ENCODE results near the gene LCE3E. TPM values are rescaled to one million over a fixed set of nuclear protein-coding genes. Genes with fewer than 3 reads are reported as not detected.
"Not testable (repeated sequence)": the region's sequence is repeated elsewhere in the genome, so short reads cannot be mapped to it uniquely, and the experiment has no call there.

Gene LCE3E, protein sequence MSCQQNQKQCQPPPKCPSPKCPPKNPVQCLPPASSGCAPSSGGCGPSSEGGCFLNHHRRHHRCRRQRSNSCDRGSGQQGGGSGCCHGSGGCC
- not detected in 2 replicates for total RNA-seq

- DNase-seq (ENCODE audit: extremely low read depth, low read depth, low spot score) = no peak
Observed at GRCh38 chr1:152566681-152567080, at the start of gene LCE3E. Gene LCE3E, minus strand, starts transcription at chr1:152566780. Its CDS starts 572 bp downstream, at chr1:152566208.

DNA sequence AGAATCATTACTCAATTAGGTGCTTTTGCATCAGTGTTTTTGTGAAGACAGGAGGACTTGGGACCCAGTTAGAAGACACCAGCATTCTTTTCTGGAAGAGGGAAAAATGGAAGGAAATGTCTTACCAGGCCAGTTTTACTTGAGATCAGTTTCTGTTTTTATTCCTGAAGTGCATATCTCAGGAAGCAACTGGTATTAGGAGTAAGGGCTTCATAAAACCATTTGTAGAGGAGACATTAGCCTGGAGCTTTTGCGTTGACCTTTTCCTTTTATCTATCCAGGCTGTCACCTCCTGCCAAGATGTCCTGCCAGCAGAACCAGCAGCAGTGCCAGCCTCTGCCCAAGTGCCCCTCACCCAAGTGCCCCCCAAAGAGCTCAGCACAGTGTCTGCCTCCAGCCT lies 46.9 kb upstream of the LCE3E start, which contains the start of gene LCE3B:
Gene LCE3B (plus strand): TSS at position 301 of the 400 bp plus-strand sequence. CDS start 0 bp downstream, at position 301.
- no peak for DNase-seq (ENCODE audit: extremely low read depth, low read depth, low spot score)

DNA sequence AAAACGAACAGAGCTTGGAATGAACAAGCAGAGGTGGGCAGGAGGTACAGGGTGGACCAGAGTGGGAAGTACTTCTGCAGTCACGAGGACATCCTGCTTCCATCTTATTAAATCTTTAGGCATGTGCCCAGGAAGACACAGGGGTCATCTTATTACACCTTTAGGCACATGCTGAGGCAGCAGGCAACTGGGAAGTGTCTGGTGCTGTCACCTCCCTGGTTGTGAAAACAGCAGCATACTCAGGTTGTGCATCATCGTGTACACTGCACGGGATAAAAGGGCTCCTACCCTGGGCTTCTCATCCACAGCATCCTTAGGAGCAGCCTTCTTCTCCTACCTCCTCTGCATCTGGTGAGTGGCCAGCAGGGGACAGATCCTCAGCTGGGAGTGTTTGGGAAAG lies 33.4 kb upstream of the LCE3E start, which contains the start of gene LCE3C:
Gene LCE3C (plus strand): TSS at position 301 of the 400 bp plus-strand sequence. CDS start 498 bp downstream, outside the sequence.
- no peak for DNase-seq (ENCODE audit: extremely low read depth, low read depth, low spot score)

GRCh38 chr1:152596986-152597385 lies 30.4 kb upstream of the LCE3E start:
- no peak for DNase-seq (ENCODE audit: extremely low read depth, low read depth, low spot score)

GRCh38 chr1:152585586-152585985 lies 19.0 kb upstream of the LCE3E start:
- DNase-seq (ENCODE audit: extremely low read depth, low read depth, low spot score) = no peak

GRCh38 chr1:152582647-152583046 lies 16.1 kb upstream of the LCE3E start:
- no peak for DNase-seq (ENCODE audit: extremely low read depth, low read depth, low spot score)

DNA sequence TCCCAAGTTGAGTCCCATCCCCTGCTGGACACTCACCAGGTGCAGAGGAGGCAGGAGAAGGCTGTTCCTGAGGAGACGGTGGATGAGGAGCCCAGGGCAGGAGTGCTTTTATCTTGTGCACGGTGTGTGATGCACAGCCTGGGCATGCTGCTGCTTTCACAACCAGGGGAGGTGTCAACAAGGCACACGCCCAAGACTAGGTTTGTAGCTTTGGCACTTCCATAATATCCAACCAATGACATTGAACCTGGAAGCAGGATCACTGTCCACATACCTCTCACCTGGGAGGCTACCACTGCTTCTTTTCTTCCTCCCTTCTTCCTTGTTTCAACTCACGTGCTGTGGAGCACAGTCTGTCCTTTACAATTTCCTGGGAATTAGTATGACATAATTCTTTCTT lies 13.9 kb upstream of the LCE3E start, which contains the start of gene LCE3D:
Gene LCE3D (minus strand): TSS at position 84 of the 400 bp plus-strand sequence. CDS start 580 bp downstream, outside the sequence.
- DNase-seq (ENCODE audit: extremely low read depth, low read depth, low spot score) = no peak

DNA sequence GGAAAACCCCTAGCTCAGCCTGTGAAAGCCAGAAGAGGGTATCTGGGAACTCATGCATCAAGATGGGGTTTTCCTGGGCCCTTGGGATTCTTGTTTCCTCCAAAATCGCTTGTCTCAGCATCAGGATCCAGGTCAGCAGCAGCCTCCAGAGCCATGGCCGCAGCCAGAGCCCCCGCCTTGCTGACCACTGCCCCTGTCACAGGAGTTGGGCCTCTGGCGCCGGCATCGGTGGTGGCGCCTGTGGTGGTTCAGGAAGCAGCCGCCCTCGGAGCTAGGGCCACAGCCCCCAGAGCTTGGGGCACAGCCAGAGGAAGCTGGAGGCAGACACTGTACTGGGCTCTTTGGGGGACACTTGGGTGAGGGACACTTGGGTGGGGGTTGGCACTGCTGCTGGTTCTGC lies 12.9 kb upstream of the LCE3E start:
- not testable (repeated sequence) for DNase-seq (ENCODE audit: extremely low read depth, low read depth, low spot score)

DNA sequence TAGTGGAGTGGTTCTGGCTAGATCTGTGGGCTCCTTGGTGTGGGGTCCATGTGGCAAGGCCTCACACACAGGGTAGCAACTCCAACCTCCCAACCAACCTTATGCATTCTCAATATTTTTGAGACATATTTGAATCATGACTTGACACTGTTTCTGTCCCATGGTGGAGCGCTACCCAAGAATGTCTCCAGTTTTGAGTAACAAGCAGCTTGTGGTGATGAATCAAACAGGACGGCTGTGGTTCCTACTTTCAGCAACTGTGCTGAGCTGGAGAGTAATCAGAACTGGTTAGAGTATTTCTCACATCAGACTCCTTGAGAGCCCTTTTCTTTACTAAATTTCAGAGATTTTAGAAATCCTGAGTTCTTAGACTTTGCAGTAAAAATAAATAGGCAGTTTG lies 10.6 kb upstream of the LCE3E start:
- no peak for DNase-seq (ENCODE audit: extremely low read depth, low read depth, low spot score)

DNA sequence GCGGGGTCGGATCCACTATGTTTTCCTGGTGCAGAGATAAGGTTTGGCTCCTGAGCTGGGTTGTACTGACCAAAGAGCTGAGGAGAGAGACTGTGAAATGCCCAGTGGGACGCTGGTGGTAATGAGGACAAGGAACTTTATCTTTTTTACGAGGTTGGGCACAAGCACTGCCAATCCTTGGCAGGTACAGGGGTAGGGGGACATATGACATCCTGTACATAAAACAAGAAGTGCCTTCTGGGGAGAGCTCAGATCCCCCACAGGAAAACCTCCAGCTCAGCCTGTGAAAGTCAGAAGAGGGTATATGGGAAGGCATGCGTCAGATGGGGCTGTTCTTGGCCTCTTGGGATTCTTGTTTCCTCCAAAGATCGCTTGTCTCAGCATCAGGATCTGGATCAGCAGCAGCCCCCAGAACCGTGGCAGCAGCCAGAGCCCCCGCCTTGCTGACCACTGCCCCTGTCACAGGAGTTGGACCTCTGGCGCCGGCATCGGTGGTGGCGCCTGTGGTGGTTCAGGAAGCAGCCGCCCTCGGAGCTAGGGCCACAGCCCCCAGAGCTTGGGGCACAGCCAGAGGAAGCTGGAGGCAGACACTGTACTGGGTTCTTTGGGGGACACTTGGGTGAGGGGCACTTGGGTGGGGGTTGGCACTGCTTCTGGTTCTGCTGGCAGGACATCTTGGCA lies 905 bp downstream of the LCE3E start:
- no peak for DNase-seq (ENCODE audit: extremely low read depth, low read depth, low spot score)

- no peak for DNase-seq (ENCODE audit: extremely low read depth, low read depth, low spot score)
Observed at GRCh38 chr1:152565115-152565514, 1.5 kb downstream of the LCE3E start.

DNA sequence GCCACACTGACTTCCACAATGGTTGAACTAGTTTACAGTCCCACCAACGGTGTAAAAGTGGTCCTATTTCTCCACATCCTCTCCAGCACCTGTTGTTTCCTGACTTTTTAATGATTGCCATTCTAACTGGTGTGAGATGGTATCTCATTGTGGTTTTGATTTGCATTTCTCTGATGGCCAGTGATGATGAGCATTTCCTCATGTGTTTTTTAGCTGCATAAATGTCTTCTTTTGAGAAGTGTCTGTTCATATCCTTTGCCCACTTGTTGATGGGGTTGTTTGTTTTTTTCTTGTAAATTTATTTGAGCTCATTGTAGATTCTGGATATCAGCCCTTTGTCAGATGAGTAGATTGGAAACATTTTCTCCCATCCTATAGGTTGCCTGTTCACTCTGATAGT lies 18.2 kb downstream of the LCE3E start:
- not testable (repeated sequence) for DNase-seq (ENCODE audit: extremely low read depth, low read depth, low spot score)

DNA sequence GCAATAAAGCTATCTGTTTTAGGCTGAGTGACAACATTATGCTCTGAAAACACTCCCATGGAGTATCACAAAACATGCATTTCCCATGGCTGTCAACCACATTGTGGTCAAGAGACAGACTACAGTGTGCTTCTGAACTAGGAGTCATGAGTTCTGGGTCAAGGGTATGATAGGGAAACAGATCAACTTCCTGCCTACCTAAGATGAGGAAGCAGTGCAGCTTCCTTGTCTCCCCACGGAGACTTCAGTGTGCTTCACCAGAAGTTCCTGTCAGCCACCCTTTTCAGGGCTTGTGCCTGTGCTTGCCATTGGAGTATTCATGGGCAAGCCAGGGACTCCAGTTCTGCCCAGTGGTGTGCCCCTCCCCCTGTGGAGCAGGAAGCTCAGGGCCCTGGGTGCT lies 19.9 kb downstream of the LCE3E start:
- no peak for DNase-seq (ENCODE audit: extremely low read depth, low read depth, low spot score)

DNA sequence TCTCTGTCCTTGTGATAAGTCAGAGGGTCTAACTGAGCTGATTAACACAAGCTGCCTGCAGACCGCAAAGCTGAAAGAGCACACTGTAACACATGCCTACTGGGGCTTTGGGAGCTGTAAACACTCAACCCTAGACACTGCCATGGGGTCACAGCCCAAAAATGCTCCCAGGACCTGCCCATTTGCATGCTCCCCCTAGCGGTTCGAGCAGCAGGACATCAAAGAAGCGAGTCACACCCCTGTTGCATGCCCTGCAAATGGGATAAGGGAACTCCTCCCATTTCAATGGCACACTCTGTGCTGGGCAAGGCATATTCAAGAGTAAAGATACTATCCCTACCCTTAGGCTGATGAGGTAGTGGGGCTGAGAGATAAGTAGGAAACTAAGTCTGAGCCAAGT lies 22.8 kb downstream of the LCE3E start:
- no peak for DNase-seq (ENCODE audit: extremely low read depth, low read depth, low spot score)

DNA sequence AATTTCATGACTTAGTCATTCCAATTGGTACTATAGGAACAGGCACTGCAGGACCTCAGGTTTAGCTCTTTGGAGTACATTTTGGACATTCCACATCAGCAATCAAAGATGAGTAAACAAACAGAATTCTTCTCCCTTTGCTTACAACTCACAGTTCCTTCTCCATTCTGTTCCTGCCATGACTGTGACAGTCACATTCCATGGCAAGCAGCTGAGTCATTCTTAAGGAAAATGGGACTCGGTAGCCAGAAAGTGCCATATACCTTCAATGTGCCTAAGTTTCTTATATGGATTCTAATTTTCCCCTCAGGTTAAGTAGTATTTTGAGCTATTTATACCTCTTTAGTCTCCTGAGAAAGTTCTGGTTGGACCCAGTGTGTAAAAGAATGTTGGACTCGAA lies 26.7 kb downstream of the LCE3E start:
- DNase-seq (ENCODE audit: extremely low read depth, low read depth, low spot score) = no peak

- DNase-seq (ENCODE audit: extremely low read depth, low read depth, low spot score) = no peak
Observed at GRCh38 chr1:152537496-152537895, 29.1 kb downstream of the LCE3E start.

GRCh38 chr1:152535774-152536173 lies 30.8 kb downstream of the LCE3E start:
- DNase-seq (ENCODE audit: extremely low read depth, low read depth, low spot score) = no peak

DNA sequence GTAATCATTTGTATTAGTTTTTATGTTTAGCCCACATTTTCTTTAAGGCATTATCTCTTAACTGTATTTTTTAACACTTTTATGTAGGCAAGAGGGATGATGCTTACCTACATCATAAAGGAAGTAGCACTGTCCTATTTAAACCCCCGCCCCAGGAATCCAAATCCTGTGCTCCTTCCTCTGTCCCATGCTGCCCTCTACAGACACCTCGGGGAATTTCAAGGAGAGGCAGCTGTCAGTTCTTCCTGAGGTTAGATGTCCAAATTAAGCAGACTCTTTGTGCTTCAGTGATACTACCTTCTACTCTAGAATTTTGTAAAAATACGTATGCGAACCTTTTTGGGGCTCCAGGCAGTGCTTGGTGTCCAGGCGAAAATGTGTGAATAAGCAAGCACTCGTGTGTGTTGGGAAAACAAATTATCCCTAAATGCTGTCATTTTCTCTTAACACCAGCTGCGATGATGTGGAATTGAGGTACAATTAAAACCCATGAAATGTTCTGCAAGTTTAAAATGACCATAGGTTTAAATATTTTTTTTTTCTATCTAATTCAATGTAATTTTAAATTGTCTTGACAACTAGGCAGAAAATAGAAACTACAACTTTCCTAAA lies 33.1 kb downstream of the LCE3E start:
- no peak for DNase-seq (ENCODE audit: extremely low read depth, low read depth, low spot score)

DNA sequence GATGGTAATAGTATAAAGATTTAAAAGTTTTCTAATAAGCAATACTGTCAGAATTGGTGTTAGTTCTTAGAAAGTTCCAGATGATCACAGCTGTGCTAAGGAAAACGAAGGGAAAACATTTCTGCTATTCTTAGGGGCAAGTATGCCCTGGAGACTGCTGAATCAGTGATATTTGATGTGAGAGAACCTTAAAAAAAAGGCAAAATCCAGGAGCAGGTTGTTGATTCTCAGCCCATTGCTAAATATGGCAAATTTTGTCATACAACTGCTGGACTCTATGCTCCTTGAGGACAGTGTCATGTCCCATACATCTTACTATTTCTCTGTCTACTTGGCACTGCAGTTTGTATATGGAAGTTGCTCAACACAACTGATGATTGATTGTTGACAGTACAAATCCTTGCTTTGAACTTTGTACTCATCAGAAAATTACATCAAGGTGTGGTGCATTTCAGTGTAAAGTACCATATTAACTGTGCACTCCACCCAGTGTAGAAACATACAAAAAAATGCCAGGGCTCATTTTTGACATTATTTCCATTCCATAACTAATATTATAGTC lies 41.4 kb downstream of the LCE3E start:
- no peak for DNase-seq (ENCODE audit: extremely low read depth, low read depth, low spot score)

GRCh38 chr1:152520561-152521090 lies 46.0 kb downstream of the LCE3E start:
- DNase-seq (ENCODE audit: extremely low read depth, low read depth, low spot score) = no peak

DNA sequence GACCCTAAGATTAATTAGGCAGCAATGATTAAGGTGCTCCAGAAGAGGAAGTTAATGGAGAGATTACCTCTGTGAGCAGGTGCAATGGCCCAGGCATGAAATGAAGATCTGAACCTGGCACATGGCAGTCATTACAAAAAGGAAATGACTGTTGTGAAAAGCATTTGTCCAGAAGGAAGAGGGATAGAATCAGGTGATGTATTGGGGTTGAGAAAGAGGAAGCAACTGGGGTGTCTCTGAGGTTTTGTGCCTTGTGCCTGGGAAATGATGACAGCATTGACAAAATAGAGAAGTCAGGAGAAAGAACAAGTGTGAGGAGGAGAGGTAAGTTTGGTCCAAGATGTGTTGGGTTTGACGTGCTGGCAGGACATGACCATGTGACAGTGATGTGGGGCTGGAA lies 46.7 kb downstream of the LCE3E start:
- no peak for DNase-seq (ENCODE audit: extremely low read depth, low read depth, low spot score)

All from glomerular endothelial cell (primary cell).